Activated T-cell treated with anti-CD3 and anti-CD28 coated beads, Interleukin-2, amount 50 U/mL, for 72 hours (primary cell): ENCODE measurements around the gene SERINC5. TPM values are rescaled to one million over a fixed set of nuclear protein-coding genes. Genes with fewer than 3 reads are reported as not detected.
"Not testable (repeated sequence)": the region's sequence is repeated elsewhere in the genome, so short reads cannot be mapped to it uniquely, and the experiment has no call there.

Experiments used
- ATAC-seq, 2 donors: fragments of 150-1000 bp; cut with Tn5 transposase; replicated peaks in 1 of 2; 2 replicates each; pipeline ENCODE4 v1.10.0; 2021; ENCODE audit warnings: moderate library complexity in 2 of 2, mild to moderate bottlenecking in 1 of 2
- DNase-seq, 2 donors: peaks; one replicate each; pipeline ENCODE4 v3.0.0; 2021 to 2022; ENCODE audit warnings: mixed read lengths in 1 of 2
- H3K27ac Mint-ChIP-seq: one replicate; pipeline ENCODE4 v1.8.0; 2022; ENCODE audit warnings: mild to moderate bottlenecking, moderate library complexity, mixed read lengths
- H3K27me3 Mint-ChIP-seq: one replicate; pipeline ENCODE4 v1.8.0; 2022; ENCODE audit warnings: low read depth, mixed read lengths
- H3K36me3 Mint-ChIP-seq, 2 donors: one replicate each; pipeline ENCODE4 v1.8.0; 2022; ENCODE audit warnings: mixed read lengths in 2 of 2, mild to moderate bottlenecking in 1 of 2; ENCODE audit not compliant: insufficient read depth in 2 of 2
- H3K4me1 Mint-ChIP-seq: one replicate; pipeline ENCODE4 v1.8.0; 2022; ENCODE audit warnings: low read depth, mixed read lengths
- H3K4me3 Mint-ChIP-seq, 2 donors: one replicate each; pipeline ENCODE4 v1.8.0; 2022; ENCODE audit warnings: mild to moderate bottlenecking in 2 of 2, mixed read lengths in 2 of 2, moderate library complexity in 2 of 2
- H3K9me3 Mint-ChIP-seq, 2 donors: one replicate each; pipeline ENCODE4 v1.8.0; 2022; ENCODE audit warnings: mixed read lengths in 2 of 2
- total RNA-seq, 2 donors: library from RNA; stranded (reverse); gene quantifications; one replicate each; pipeline ENCODE4 v1.2.3, GENCODE V29; 2022

The SERINC5 gene
- total RNA-seq = 10 to 100 TPM; 41.1 to 48.3 TPM

DNA sequence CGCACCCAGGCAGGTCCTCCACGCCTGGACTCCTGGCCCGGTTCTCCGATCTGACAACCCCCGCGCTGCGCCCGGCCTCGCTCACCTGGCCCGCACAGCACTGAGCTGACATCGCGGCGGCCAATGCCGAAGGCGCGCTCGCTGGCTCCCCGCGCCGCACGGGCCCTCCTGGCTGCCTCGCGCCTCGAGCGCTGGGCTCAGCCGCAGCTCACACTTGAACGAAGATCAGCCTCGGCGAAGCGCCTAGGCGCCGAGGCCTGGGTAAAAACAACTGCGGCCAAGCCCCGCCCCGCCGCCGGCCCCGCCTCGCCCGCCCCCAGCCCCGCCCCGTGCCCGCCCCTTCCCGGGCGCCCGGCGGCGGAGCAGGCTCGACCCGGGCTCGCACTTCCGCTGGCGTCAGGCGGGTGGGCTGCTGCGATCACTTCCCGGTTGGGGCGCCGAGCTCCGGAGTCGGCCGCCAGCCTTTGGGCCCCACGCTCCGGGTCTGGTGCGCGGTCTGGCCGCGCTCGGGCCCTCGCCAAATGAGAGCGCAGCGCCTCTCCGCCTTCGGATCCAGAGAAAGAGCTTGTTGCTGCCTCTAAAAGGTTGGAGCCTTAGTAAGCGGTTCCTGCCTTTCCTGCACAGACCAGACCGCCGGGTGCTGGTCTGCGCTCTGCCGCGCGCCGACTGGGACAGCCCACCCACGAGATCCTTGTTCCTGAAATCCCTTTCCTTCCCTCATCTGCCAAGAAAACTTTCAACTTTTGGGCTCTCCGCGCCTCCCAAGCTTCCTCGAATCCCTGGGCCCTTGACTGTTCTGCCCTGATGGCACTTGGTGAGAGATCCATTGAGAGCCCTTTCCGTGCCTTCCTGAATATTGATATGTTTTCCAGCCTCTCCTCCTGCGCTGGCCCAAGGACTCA is at the start of gene SERINC5:
TSS of gene SERINC5 (minus strand) at position 238 of the 902 bp plus-strand sequence. CDS start at position 112, 126 bp downstream.
- peak within 1 kb of the TSS; percentile 92 to 99 for H3K4me3 Mint-ChIP-seq
- H3K27me3 Mint-ChIP-seq = no peaks in the 10 kb centered on the region
- H3K9me3 Mint-ChIP-seq = no peaks in the 10 kb centered on the region
- peaks cover 55% of the 10 kb centered on the region for H3K4me1 Mint-ChIP-seq
- peak; percentile 80 to 86 for ATAC-seq
- peak; percentile 90 for DNase-seq
- H3K27ac Mint-ChIP-seq = peak within 1 kb of the TSS; percentile 99
- H3K36me3 Mint-ChIP-seq = peaks cover 12% of the 10 kb centered on the region in 2 donors

DNA sequence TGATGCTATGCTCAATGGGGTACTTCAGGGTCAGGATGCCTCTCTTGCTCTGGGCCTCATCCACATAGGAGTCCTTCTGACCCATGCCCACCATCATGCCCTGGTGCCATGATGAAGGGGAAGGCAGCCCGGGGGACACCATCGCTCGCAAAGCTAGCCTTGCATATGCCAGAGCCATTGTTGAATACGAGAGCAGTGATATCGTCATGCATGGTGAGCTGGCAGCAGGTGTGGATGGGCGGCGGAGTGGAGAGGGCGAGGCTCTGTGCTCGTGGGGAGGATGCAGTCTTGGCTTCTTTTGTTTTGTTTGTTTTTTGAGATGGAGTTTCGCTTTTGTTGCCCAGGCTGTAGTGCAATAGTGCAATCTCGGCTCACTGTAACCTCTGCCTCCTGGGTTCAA is 46.8 kb upstream of the SERINC5 start:
- no peak overlapping the region for H3K27ac Mint-ChIP-seq
- no peak for DNase-seq
- no peaks in the 10 kb centered on the region for H3K9me3 Mint-ChIP-seq
- no peaks in the 10 kb centered on the region for H3K36me3 Mint-ChIP-seq
- no peak for ATAC-seq
- H3K4me3 Mint-ChIP-seq = no peak overlapping the region
- no peaks in the 10 kb centered on the region for H3K27me3 Mint-ChIP-seq
- H3K4me1 Mint-ChIP-seq = no peaks in the 10 kb centered on the region

GRCh38 chr5:80301342-80301741 is 45.5 kb upstream of the SERINC5 start:
- ATAC-seq, H3K27me3 Mint-ChIP-seq, DNase-seq, H3K36me3 Mint-ChIP-seq, H3K27ac Mint-ChIP-seq, H3K4me1 Mint-ChIP-seq, H3K9me3 Mint-ChIP-seq, H3K4me3 Mint-ChIP-seq: not testable (repeated sequence)

GRCh38 chr5:80300796-80301195 is 44.9 kb upstream of the SERINC5 start:
- not testable (repeated sequence) for H3K27me3 Mint-ChIP-seq

DNA sequence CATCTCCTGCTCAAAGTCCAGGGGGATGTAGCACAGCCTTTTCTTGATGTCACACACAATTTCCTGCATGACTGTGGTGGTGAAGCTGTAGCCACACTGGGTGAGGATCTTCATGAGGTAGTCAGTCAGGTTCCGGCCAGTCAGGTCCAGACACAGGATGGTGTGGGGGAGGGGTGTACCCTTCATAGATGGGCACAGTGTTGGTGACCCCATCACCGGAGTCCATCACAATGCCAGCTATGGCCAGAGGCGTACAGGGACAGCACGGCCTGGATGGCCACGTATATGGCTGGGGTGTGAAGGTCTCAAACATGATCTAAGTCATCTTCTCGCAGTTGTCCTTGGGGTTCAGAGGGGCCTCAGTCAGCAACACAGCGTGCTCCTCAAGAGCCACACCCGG is 44.3 kb upstream of the SERINC5 start:
- ATAC-seq = no peak
- no peak overlapping the region for H3K4me3 Mint-ChIP-seq
- H3K36me3 Mint-ChIP-seq = no peaks in the 10 kb centered on the region
- no peaks in the 10 kb centered on the region for H3K9me3 Mint-ChIP-seq
- H3K27me3 Mint-ChIP-seq = no peaks in the 10 kb centered on the region
- H3K27ac Mint-ChIP-seq = no peak overlapping the region
- no peak for DNase-seq
- no peaks in the 10 kb centered on the region for H3K4me1 Mint-ChIP-seq

More at GRCh38 chr5:80300796-80301195, 44.9 kb upstream of the SERINC5 start:
- not testable (repeated sequence) for H3K9me3 Mint-ChIP-seq, H3K36me3 Mint-ChIP-seq, H3K4me3 Mint-ChIP-seq, DNase-seq, ATAC-seq, H3K4me1 Mint-ChIP-seq, H3K27ac Mint-ChIP-seq

GRCh38 chr5:80299601-80300000 is 43.8 kb upstream of the SERINC5 start:
- no peaks in the 10 kb centered on the region for H3K27me3 Mint-ChIP-seq

GRCh38 chr5:80296121-80296520 is 40.3 kb upstream of the SERINC5 start:
- Mint-ChIP-seq H3K36me3 (no peaks in the 10 kb centered on the region), H3K9me3 (no peaks in the 10 kb centered on the region), H3K4me1 (no peaks in the 10 kb centered on the region), H3K4me3 (no peak overlapping the region), H3K27me3 (no peaks in the 10 kb centered on the region), H3K27ac (no peak overlapping the region)
- DNase-seq (no peak), ATAC-seq (no peak)

More at GRCh38 chr5:80299601-80300000, 43.8 kb upstream of the SERINC5 start:
- H3K36me3 Mint-ChIP-seq = no peaks in the 10 kb centered on the region
- no peak overlapping the region for H3K4me3 Mint-ChIP-seq
- H3K4me1 Mint-ChIP-seq = no peaks in the 10 kb centered on the region
- H3K9me3 Mint-ChIP-seq = no peaks in the 10 kb centered on the region
- DNase-seq (no peak), ATAC-seq (no peak)
- no peak overlapping the region for H3K27ac Mint-ChIP-seq

- Mint-ChIP-seq H3K4me1 (no peaks in the 10 kb centered on the region), H3K27me3 (no peaks in the 10 kb centered on the region), H3K36me3 (no peaks in the 10 kb centered on the region), H3K9me3 (no peaks in the 10 kb centered on the region), H3K4me3 (no peak overlapping the region), H3K27ac (no peak overlapping the region)
- no peak for DNase-seq
- no peak for ATAC-seq
Measured at GRCh38 chr5:80291761-80292160, 35.9 kb upstream of the SERINC5 start.

GRCh38 chr5:80289320-80289719 is 33.5 kb upstream of the SERINC5 start:
- DNase-seq = no peak
- H3K9me3 Mint-ChIP-seq = no peaks in the 10 kb centered on the region
- H3K4me1 Mint-ChIP-seq = peaks cover 13% of the 10 kb centered on the region
- H3K27me3 Mint-ChIP-seq = no peaks in the 10 kb centered on the region
- no peak overlapping the region for H3K27ac Mint-ChIP-seq
- no peaks in the 10 kb centered on the region for H3K36me3 Mint-ChIP-seq
- ATAC-seq = no peak
- H3K4me3 Mint-ChIP-seq = no peak overlapping the region

- no peak overlapping the region for H3K27ac Mint-ChIP-seq
- H3K27me3 Mint-ChIP-seq = no peaks in the 10 kb centered on the region
- no peak for ATAC-seq
- peaks cover under 1 to 2% of the 10 kb centered on the region in 2 donors for H3K9me3 Mint-ChIP-seq
- H3K36me3 Mint-ChIP-seq = peaks cover 1 to 2% of the 10 kb centered on the region in 2 donors
- peaks cover 24% of the 10 kb centered on the region for H3K4me1 Mint-ChIP-seq
- DNase-seq = no peak
- H3K4me3 Mint-ChIP-seq = no peak overlapping the region
Measured at GRCh38 chr5:80288177-80288576, 32.3 kb upstream of the SERINC5 start.

- Mint-ChIP-seq H3K4me1 (peaks cover 36% of the 10 kb centered on the region), H3K27me3 (no peaks in the 10 kb centered on the region), H3K36me3 (peaks cover 1 to 2% of the 10 kb centered on the region in 2 donors), H3K27ac (peak overlapping the region; percentile 89), H3K4me3 (peak overlapping the region; percentile 27 to 48), H3K9me3 (peaks cover 2% of the 10 kb centered on the region in 2 donors)
- ATAC-seq = peak; percentile 83 to 87
- DNase-seq = peak; percentile 44 to 45
Measured at GRCh38 chr5:80284720-80285119, 28.9 kb upstream of the SERINC5 start.

DNA sequence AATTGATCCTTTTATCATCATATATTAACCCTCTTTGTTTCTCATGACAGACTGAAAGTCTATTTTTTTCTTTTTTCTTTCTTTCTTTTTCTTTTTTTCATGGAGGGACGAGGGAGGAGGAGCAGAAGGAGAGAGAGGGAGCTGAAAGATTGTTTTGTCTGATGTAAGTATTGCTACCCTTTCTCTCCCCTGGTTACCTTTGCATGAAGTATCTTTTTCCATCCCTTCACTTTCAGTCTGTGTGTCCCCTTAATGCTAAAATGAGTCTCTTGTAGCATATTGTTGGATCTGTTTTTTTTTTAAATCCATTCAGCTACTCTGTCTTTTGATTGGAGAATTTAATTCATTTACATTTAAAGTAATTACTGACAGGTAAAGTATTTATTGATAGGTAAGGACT is 27.5 kb upstream of the SERINC5 start:
- H3K4me3 Mint-ChIP-seq = peak overlapping the region; percentile 29 to 65
- peaks cover 2% of the 10 kb centered on the region in 2 donors for H3K9me3 Mint-ChIP-seq
- ATAC-seq = peak; percentile 82 to 86
- H3K27ac Mint-ChIP-seq = peak overlapping the region; percentile 95
- H3K4me1 Mint-ChIP-seq = peaks cover 41% of the 10 kb centered on the region
- no peaks in the 10 kb centered on the region for H3K27me3 Mint-ChIP-seq
- peaks cover 1 to 2% of the 10 kb centered on the region in 2 donors for H3K36me3 Mint-ChIP-seq
- no peak for DNase-seq

GRCh38 chr5:80282054-80282453 is 26.2 kb upstream of the SERINC5 start:
- H3K27ac Mint-ChIP-seq = no peak overlapping the region
- H3K36me3 Mint-ChIP-seq = peaks cover 1 to 2% of the 10 kb centered on the region in 2 donors
- H3K4me3 Mint-ChIP-seq = no peak overlapping the region
- H3K9me3 Mint-ChIP-seq = peaks cover 2% of the 10 kb centered on the region in 2 donors
- peaks cover 41% of the 10 kb centered on the region for H3K4me1 Mint-ChIP-seq
- H3K27me3 Mint-ChIP-seq = no peaks in the 10 kb centered on the region
- DNase-seq = no peak
- ATAC-seq = no peak
